Measurements from ENCODE around the gene GRHL3.

GRHL3 gene

GRCh38 chr1:24317956-24318614 lies 1.1 kb upstream of the GRHL3 start:
- peak; percentile 36 for DNase-seq (ENCODE audit: low spot score)

DNA sequence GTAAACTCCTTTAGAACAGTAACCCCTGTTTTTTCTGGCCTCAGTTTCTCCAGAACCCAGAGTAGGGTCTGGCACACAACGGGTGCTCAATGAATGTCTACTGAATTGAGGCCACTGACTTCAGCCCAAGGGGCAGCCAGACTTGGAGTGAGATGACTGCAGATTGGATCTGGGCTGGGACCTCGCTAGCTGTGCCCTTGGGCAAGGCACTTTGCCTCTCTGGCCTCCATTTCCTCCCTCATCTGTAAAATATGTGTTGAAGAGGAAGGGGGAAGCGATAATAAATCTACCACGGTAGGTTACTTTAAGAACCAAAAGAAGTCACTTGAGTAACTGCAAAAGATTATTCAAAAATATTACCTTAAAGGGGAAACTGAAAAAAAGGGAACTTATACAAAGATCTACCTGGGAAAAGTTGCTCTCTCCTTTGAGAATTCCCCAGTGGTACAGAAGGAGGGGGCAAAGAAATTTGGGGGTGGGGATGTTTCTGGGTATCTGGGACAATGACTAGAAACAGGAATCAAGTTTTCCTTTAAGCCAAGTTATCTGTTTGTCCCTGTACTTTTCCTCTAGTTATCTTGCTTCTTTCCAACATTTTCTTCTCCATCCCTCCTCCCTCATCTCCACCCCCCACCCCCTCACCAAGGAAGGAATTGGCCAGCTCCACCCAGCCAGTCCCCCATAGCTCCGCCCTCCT lies 394 bp upstream of the GRHL3 start:
- no peak for DNase-seq (ENCODE audit: low spot score)

GRCh38 chr1:24319962-24320361 lies 805 bp downstream of the GRHL3 start:
- no peak for DNase-seq (ENCODE audit: low spot score)

DNA sequence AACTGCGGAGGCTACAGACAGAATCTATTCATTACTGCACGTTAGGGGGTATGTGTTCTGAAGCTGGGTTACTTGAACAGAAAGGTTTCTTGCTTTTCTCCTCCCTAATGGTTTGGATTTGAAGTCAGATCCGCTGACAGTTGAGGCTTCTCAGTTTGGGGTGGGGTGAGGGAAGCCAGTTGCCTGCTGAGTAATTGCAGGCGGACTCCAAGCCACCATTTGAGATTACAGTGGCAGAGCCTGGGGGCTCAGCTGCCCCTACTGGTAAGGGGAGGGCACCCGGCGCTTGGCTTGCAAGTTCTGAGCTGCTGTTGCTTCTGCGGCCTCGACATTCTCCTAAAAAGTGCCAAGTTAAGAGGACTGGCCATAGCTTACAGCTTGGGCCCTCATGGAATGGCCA lies 2.0 kb downstream of the GRHL3 start:
- DNase-seq (ENCODE audit: low spot score), result no peak

GRCh38 chr1:24321697-24322469 lies 2.7 kb downstream of the GRHL3 start:
- DNase-seq (ENCODE audit: low spot score), result peak; percentile 87

GRCh38 chr1:24322470-24323177 lies 3.5 kb downstream of the GRHL3 start:
- DNase-seq (ENCODE audit: low spot score), result peak; percentile 33

- no peak for DNase-seq (ENCODE audit: low spot score)
These were observed 4.1 kb downstream of the GRHL3 start for GRCh38 chr1:24323281-24323680.

DNA sequence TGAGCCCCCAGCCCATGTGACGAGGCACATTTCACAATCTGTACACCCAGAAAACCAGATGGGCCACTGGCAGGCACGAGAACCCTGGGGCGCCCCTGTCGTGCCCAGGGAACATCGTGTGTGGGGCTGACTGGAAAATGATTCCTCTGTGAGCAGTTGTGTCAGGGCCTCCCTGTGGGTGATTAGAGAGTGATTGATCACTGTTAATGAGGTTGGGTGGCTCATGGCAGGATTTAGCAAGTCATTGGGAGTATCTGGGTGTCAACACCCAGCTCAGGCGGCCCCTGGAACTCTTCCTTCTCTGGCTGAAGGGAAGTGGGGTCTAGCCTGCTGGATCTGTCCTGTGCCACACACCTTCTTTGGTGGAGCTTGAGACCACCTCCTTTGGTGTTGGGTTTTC lies 5.7 kb downstream of the GRHL3 start:
- no peak for DNase-seq (ENCODE audit: low spot score)

DNA sequence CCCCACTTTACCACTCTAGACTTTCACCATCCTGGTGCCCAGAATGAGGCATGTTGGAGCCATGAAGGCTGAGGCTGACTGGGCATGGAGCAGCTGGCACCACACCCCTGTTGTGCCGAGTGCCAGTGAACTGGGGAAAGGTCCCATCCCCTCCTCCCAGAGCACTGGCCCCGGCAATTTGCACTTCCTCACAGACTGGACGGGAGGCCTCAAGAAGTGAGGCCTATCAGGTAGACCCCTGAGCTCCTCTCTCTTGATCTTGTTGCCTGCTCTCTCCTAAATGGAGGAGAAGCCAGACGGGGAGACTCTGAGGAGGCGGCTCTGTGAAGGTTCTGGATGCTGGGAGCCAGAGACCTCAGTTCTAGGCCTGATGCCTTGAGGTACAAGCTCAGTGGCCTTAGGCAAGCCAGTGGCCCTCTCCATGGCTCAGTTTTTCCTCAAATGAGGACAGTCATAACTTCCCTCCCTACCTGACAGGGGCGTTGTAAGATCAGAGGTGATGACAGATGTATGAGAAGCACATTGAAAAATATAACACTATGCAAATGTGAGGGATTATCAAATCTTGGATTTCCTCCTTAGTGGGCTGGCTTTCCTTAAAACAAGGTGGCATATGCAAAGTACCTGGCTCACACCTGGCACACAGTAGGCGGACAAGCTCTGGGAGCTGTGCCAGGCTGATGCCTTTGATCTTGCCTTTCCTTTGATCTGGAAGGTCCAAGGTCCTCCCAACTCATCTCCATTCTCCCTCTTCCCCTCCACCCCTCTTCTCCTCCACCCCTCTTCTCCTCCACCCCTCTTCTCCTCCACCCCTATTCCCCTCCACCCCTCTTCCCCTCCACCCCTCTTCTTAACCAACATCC lies 6.7 kb downstream of the GRHL3 start:
- DNase-seq (ENCODE audit: low spot score), result no peak

DNA sequence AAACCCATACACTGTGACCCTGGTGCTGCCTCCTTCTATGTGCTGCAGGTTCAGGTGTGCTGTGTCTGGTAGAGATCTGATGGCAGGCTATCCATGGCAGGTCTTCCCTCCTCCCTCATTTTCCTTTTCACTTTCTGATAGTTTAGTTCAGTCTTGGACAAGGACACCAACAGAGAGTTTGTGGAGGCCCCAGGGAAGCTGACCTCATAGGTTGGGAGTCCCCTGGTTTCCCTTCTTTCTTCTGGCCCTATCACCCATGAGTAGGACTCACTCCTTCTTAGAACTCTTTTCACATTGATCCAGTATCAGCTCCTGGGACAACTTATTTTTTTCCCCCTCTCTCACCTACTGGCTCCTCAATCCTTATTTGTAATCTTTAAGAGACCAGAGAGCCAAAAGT lies 8.3 kb downstream of the GRHL3 start:
- DNase-seq (ENCODE audit: low spot score), result no peak

DNA sequence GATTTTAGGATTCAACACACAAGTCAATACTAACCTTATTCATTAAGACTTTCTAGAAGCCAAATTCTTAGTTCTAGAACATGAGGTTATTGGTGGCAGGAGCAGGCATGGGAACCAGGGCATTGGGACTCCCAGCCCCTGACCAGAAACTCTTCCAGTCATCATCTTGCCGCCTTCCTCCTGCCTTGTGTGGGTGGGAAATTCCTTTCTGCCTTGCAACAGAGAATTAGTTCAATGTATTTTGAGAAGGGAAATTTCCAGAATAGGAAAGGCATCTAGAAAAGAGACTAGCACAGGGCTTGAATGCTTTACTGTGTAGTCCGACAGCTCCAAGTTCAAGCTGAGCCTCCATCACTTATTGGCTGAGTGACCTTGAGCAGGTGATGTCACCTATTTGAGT lies 8.7 kb downstream of the GRHL3 start:
- DNase-seq (ENCODE audit: low spot score), result no peak

DNA sequence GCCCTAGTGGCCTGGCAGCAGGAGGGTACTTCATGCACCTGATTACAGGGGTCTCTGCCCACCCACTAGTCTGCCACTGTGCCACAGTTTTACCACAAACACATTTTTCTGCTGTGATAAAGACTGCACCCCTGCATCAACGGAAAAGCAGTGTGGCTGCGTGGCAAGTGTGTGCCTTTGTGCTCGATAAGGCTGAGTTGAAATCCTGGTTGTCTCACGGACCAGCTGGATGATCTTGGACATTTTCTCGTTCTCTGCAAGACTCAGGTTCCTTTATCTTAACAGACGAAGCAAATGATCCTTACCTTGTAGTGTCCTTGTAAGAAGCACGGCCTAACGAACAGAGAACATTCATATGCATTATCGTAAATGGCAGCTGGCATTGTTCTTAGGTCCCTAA lies 10.2 kb downstream of the GRHL3 start:
- no peak for DNase-seq (ENCODE audit: low spot score)

- DNase-seq (ENCODE audit: low spot score), result peak; percentile 30
These were observed 10.8 kb downstream of the GRHL3 start for GRCh38 chr1:24329797-24330543.

- no peak for DNase-seq (ENCODE audit: low spot score)
These were observed 13.0 kb downstream of the GRHL3 start for GRCh38 chr1:24331961-24332673.

DNA sequence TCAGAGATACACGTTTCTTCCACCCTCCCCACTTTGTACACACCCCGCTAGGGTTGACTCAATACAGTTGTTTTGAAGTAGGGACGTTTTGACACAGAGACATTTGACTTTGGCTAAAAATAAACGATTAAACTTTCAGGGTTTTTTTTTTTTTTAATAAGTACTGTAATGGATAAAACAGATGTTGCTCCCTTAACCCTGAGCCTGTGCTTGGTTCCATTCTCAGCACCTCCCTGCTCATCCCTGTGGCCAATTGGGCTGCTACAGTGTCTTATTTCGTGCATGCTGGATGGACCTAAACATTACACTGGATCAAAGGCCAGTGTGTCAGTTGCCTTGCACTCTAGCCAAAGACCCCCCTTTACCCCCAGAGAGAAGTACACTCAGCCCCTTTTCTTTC lies 16.9 kb downstream of the GRHL3 start:
- DNase-seq (ENCODE audit: low spot score), result no peak

DNA sequence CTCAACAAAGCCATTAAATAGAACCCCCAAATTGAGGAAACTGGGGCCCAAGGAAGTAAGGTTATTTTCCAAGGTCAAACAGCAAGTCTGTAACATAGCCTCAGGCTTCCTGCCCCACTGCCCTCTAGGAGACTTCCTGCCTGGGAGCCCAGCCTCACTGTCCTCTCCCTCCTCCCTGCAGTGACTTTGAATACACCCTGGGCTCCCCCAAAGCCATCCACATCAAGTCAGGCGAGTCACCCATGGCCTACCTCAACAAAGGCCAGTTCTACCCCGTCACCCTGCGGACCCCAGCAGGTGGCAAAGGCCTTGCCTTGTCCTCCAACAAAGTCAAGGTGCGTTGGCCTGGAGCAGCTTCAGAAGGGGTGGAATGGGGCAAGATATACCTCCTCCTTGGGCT lies 18.3 kb downstream of the GRHL3 start:
- no peak for DNase-seq (ENCODE audit: low spot score)

DNA sequence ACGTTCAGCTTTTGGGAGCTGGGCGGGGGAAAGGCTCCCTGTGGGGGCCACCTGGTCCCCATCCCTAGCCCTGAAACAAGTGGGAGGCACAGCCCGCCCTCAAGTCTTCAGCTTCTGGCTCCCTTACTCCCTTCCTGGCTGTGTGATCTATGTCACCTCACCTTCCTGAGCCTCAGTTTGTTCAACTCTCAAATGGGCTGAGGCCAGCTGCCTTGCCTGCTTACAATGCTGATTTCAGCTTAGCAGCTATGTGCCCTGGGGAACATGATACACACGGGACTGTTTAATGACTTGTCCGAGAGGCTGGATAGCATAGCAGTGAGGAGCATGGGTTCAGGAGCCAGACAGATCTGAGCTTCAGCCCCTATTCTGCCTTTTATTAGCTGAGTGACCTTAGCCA lies 19.3 kb downstream of the GRHL3 start:
- no peak for DNase-seq (ENCODE audit: low spot score)

DNA sequence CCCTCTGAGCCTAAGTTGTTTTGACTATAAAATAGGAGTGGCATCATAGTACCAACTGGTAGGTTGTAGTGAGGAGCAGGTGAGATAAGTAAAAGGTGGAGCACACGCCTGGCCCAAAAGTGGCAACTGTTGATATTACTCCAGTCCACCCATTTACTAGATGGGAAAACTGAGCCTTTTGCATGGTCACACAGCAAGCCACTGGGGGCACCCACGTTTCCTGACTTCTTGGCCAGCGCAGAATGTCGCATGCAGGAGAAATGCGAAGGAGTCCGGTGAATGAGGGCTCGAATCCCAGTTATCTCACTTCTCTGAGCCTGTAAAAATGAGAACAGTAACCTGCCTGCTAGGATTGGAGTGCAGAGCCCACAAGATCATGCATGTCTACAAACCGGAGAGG lies 20.8 kb downstream of the GRHL3 start:
- no peak for DNase-seq (ENCODE audit: low spot score)

GRCh38 chr1:24340770-24341169 lies 21.6 kb downstream of the GRHL3 start:
- DNase-seq (ENCODE audit: low spot score), result no peak

DNA sequence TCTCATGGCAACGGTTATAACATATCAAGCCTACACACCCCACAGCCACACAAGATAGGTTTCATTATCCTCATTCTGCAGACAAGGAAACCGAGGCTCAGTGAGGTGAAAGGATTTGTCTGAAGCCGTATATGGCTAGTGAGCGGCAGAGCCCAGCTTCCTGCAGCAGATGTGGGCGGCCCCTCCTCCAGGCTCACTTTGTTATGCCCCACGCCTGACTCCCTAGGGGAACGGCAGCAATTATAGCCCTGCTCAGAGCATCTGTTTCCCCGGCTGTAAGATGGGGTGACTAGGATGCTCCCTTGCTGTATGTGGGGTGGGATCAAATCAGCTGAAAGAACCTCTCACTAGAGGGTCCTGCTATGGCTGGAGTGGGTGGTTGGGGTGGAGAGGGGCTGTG lies 22.1 kb downstream of the GRHL3 start:
- no peak for DNase-seq (ENCODE audit: low spot score)
